Embryonic facial prominence (tissue), 1 donor: Measurements from ENCODE around the gene CDHR5.

Source experiments
- DNase-seq: peaks from one replicate; pipeline ENCODE4 v3.0.0-alpha.2; 2016; ENCODE audit errors: extremely low spot score

CDHR5 gene

GRCh38 chr11:623349-623869 is 1.3 kb downstream of the CDHR5 start:
- no peak for DNase-seq

- DNase-seq, result no peak
Measured at GRCh38 chr11:621838-622237, 2.9 kb downstream of the CDHR5 start.

- DNase-seq, result no peak
Measured at GRCh38 chr11:620935-621814, 3.6 kb downstream of the CDHR5 start.

- no peak for DNase-seq
Measured at GRCh38 chr11:620201-620600, 4.6 kb downstream of the CDHR5 start.

- no peak for DNase-seq
Measured at GRCh38 chr11:619628-620050, 5.1 kb downstream of the CDHR5 start.

GRCh38 chr11:618856-619627 is 5.7 kb downstream of the CDHR5 start:
- no peak for DNase-seq

GRCh38 chr11:617912-618682 is 6.7 kb downstream of the CDHR5 start:
- no peak for DNase-seq

GRCh38 chr11:617199-617911 is 7.4 kb downstream of the CDHR5 start:
- DNase-seq, result no peak

GRCh38 chr11:616320-617198 is 8.2 kb downstream of the CDHR5 start:
- no peak for DNase-seq

- DNase-seq, result peak; percentile 53
Measured at GRCh38 chr11:615504-616319, 9.0 kb downstream of the CDHR5 start, which contains the start of gene IRF7. Gene IRF7, minus strand, starts transcription at chr11:615950. Its CDS starts 586 bp downstream, at chr11:615364.

- no peak for DNase-seq
Measured at GRCh38 chr11:614623-615503, 9.9 kb downstream of the CDHR5 start.

- no peak for DNase-seq
Measured at GRCh38 chr11:614021-614622, 10.6 kb downstream of the CDHR5 start.

- no peak for DNase-seq
Measured at GRCh38 chr11:613369-613968, 11.3 kb downstream of the CDHR5 start.

GRCh38 chr11:612961-613300 is 11.8 kb downstream of the CDHR5 start:
- no peak for DNase-seq

GRCh38 chr11:612201-612960 is 12.4 kb downstream of the CDHR5 start:
- DNase-seq, result no peak
